HG03103 (cell line): ENCODE measurements around the gene RPUSD3.
"Not testable (repeated sequence)": the region's sequence is repeated elsewhere in the genome, so short reads cannot be mapped to it uniquely, and the experiment has no call there.

Source experiments
- ATAC-seq: cut with Tn5 transposase; IDR thresholded peaks from one replicate; pipeline ENCODE4 v1.9.1; 2021; ENCODE audit warnings: low read depth; ENCODE audit not compliant: unreplicated experiment

RPUSD3 gene

DNA sequence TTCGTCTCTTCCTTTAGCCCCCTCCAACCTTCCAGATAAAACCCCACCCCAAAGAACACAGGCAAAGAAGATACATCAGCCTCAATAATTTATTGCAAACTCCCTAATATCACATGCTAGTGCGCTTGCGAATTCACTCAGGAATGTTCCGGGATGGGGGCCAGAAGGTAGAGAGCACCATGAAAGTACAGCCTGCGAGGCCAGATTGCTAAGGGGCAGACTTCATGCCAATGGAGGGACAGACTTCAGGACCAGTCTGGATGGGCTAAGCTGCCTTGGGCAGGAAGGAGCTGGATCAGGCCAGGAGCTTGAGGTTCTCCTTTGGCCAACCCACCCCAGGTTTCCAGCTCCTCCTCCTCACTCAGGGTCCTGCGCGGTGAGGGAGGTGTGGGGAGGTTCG is 22.8 kb upstream of the RPUSD3 start:
- no peak for ATAC-seq

DNA sequence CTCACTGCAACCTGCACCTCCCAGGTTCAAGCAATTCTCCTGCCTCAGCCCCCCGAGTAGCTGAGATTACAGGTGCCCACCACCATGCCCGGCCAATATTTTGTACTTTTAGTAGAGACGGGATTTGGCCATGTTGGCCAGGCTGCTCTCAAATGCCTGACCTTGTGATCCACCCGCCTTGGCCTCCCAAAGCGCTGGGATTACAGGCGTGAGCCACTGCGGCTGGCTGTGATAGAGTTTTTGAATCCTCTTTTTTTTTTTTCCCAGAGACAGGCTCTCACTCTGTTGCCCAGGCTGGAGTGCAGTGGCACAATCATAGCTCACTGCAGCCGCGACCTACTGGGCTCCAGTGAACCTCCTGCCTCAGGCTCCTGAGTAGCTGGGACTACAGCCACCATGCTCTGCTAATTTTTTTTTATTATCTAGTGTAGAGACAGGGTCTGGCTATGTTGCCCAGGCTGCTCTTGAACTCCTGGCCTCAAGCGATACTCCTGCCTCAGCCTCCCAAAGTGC is 21.4 kb upstream of the RPUSD3 start:
- not testable (repeated sequence) for ATAC-seq

DNA sequence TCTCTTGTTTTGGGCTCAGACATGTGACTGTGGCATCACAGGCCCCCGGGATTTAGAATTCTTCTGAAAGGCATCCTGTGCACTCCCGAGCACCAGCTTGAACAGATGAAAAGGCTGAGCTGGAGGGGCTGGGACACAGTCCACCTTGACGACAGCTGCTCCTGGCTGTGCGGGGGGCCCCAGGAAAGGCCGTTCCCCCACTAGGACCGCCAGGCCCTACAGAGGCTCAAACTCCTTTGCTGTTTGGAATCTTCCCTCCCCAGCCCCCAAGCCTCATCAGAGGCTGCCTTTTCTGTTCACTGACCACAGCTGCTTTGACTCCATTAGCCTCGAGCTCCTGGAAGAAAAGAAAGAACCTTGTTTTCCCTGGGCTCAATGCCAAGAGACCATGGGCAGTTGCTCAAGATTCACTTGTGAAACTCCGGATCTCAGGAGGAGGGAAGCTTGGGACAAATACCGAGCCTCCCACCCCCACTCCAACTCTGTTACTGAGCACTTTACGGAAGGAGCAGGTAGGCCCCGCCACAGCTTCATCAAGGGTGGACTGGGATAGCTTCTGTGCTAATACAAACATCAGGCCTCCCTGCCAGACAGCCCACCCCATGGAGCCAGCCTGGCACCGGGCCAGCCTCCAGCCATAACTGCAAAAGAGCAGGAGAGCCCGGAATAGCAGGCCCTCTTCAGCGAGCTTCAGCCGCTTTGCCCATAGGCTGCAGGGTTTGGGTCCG is 20.6 kb upstream of the RPUSD3 start:
- ATAC-seq = no peak

DNA sequence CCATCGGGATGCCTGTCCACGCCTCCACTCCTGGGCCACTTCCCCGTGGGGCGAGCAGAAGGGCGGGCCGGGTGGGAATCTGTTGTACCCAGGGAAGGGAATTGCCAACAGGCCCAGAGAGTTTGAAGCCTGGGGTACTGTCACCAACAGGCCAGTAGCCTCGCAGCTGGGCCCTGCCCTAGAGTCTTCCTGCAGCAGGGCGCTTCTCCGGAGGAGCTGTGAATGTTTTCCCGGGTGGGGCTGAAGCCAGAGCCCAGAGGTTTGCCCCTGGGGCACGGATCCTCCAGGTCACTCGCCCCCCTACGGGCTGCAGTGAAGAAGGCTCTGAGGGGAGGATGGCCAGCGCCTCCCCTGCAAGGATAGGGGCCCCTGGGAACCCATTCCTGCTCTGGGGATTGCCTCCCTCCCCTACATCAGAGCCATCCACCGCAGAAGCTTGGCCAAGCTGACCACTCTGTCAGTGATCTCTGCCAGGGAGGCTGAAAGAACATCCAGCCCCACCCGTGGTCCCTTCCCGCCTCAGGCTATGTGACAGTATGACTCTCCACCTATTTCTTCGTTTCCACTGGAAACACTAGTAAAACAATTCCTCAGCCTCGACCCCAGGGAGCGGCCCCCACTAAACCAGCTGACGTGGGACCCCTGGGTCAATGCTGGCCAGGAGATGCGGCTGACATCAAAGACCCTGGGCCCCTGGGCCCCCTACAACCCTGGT is 19.4 kb upstream of the RPUSD3 start:
- no peak for ATAC-seq

DNA sequence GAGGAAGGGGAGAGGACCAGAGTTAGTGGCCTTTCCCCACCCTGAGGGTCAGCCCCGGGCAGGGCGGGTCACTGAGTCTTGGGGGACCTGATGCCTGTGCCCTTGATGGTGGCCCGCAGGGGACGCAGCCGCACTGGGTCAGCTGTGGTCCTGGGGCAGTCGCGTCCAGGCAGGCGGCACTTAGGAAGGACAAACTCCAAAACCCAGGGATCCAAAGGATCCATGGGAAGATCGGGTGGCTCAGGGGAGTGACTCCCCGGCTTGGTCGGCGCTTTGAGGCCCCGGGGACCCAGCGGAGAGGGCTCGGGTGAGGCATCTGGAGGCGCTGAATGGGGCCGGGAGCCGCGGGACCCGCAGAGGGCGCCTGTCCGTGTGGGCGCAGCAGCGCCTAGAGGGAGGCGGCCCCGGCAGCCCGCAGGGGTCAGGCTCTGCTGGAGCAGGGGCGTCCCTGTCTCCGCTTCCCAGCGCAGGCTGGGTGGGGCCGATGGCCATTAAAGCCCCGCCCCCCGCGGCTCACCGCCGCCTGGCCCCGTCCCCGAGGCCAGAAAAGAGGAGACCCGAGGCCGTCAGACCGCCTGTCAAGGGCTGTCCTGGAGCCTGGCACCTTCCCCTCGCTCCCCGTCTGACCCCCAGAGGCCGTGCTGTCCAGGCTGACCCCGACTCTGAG is 18.7 kb upstream of the RPUSD3 start:
- no peak for ATAC-seq

- ATAC-seq = no peak
Measured at GRCh38 chr3:9861626-9862130, 17.9 kb upstream of the RPUSD3 start.

- ATAC-seq = no peak
Measured at GRCh38 chr3:9861201-9861600, 17.4 kb upstream of the RPUSD3 start.

GRCh38 chr3:9859530-9860025 is 15.8 kb upstream of the RPUSD3 start:
- no peak for ATAC-seq

DNA sequence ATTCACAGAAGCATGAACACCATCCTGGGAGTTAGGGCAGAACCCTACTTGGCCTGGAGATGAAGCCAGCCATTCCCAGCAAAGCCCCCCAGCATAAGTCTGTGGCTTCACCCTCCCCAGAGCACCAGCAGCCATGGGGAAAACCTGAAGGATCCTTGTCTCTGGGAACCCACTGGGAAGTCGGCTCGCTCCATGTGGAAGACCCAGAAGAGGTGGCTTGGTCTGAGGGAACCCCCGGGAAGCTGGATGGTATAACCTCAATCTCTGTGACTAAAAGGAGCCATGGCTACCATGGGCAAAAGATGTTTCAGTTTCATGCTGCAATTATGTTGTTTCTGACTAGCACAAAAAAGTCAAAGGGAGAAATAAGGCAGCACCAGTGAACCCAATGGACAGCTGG is 11.8 kb upstream of the RPUSD3 start:
- no peak for ATAC-seq

DNA sequence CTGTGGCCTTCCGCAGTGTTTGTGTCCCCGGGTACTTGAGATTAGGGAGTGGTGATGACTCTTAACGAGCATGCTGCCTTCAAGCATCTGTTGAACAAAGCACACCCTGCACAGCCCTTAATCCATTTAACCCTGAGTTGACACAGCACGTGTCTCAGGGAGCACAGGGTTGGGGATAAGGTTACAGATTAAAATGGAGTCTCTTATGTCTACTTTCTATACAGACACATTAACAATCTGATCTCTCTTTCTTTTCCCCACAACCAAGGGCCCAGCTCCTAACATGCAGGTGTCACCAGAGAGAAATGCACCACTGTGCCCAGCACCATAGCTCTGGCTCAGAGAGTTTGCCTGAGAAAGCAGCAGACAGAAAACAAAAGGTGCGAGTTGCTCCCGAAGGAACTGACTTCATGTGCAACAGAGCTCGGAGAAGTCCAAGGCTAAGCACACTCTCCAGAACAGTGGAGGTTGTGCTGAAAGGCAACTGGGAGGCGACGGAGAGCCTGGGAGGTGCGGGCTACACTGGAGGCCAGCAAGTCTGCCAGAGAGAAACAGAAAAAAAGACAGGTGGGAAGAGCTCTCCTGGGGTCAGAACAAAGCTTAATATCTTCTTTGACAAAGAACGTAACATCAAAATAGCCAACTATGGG is 10.6 kb upstream of the RPUSD3 start:
- ATAC-seq = not testable (repeated sequence)

DNA sequence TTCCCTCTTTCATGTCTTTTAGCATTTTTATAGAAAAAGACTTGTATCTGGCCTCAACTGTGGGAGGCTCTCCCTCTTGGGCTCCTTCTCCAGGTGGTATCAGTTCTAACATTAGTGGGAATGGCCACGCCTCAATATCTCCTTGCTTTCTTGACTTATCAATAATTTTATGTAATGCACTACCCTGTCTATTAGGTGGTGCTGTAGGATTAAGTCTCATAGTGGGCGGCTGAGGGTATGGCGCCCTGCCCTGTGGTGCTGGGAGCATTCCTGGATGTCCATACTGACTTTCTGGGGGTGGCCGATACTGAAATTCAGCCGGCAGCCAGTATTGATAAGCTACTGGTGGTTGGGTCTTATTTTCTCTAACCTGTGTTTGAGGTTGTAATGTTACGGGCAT is 8.7 kb upstream of the RPUSD3 start:
- ATAC-seq = no peak

- ATAC-seq = not testable (repeated sequence)
Measured at GRCh38 chr3:9851926-9852325, 8.1 kb upstream of the RPUSD3 start.

DNA sequence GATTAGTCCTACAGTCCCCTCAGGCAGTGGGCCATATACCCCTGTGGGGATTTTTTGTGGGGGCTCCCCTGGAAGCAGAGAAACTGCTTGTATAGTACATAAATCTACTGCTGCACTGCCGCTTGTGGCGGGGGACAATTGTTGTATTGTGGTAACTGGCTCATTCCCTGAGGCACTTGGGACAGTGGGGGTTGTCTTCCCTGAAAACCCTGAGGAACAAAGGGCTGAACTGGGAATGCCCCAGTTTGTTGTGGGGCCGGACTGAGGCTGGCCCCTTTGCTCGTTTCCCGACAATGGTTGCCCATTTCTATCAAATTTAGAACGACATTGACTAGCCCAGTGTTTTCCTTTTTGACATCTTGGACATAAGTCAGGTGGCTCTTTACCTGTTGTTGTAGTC is 7.6 kb upstream of the RPUSD3 start:
- ATAC-seq = not testable (repeated sequence)

- not testable (repeated sequence) for ATAC-seq
Measured at GRCh38 chr3:9848860-9849259, 5.1 kb upstream of the RPUSD3 start.

DNA sequence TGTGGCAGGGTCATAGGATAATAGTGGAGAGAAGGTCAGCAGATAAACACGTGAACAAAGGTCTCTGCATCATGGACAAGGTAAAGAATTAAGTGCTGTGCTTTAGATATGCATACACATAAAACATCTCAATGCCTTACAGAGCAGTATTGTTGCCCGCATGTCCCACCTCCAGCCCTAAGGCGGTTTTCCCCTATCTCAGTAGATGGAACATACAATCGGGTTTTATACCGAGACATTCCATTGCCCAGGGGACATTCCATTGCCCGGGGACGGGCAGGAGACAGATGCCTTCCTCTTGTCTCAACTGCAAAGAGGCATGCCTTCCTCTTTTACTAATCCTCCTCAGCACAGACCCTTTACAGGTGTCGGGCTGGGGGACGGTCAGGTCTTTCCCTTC is 4.1 kb upstream of the RPUSD3 start:
- not testable (repeated sequence) for ATAC-seq

GRCh38 chr3:9846931-9847488 is 3.2 kb upstream of the RPUSD3 start:
- no peak for ATAC-seq

DNA sequence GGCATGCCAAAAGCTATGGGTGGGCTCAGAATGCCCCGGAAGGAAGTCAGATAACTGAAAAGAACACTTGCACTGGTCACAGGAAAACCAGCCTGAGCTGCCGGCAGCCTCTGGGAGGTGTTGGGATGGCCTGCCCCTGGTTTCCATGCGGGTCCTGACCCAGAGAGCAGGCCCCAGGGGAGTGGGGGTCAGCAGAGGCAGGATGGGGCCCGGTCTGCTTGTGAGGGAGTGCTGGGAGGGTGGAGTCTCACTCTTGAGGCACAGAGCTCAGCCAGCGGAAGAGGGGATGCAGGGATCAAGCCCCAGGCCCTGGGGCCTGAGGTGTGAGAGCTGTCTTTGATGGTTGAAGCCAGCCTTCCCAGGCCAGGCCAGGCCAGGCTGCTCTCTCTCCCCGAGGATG is 2.4 kb upstream of the RPUSD3 start:
- ATAC-seq = no peak

GRCh38 chr3:9841015-9841414 is 2.8 kb downstream of the RPUSD3 start:
- ATAC-seq = no peak

DNA sequence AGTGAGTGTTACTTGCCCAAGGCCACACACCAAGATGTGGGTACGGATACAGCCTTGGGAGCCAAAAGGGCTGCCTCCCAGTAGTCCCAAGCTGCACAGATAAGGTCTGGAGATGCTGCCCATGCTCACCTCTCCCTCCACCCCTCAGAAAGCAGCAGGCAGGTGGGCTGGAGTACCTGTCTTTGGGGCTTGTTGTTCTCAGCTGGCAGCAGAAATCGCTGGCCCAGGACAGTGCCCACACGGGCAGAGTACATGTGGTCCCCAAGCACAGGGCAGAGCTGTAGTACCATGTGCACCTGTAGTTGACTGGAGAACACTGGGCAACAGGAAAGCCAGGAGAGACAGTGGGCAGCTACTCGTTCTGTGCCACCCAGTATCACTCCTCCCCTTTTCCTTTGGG is 5.0 kb downstream of the RPUSD3 start:
- ATAC-seq = no peak
